T-helper 2 cell treated with Interferon-gamma antibody and Interleukin-4, amounts not matched to agents 5 μg/mL and 100 μg/mL, for 36 hours (primary cell): ENCODE data around the gene WFIKKN1.

ENCODE experiments used
- DNase-seq: peaks from one replicate; pipeline ENCODE4 v3.0.0; 2021; ENCODE audit warnings: low spot score
- H3K27ac Mint-ChIP-seq: one replicate; pipeline ENCODE4 v1.8.0; 2021; ENCODE audit warnings: mild to moderate bottlenecking, mixed read lengths
- H3K27me3 Mint-ChIP-seq: one replicate; pipeline ENCODE4 v1.8.0; 2021; ENCODE audit warnings: low read depth, mixed read lengths
- H3K36me3 Mint-ChIP-seq: one replicate; pipeline ENCODE4 v1.8.0; 2021; ENCODE audit warnings: low read depth, mixed read lengths
- H3K4me1 Mint-ChIP-seq: one replicate; pipeline ENCODE4 v1.8.0; 2021; ENCODE audit warnings: low read depth, mixed read lengths
- H3K4me3 Mint-ChIP-seq: one replicate; pipeline ENCODE4 v1.8.0; 2022; ENCODE audit warnings: mild to moderate bottlenecking, moderate library complexity, mixed read lengths
- H3K9me3 Mint-ChIP-seq: one replicate; pipeline ENCODE4 v1.8.0; 2021; ENCODE audit warnings: mixed read lengths

Gene WFIKKN1

GRCh38 chr16:603933-604332 lies 26.9 kb upstream of the WFIKKN1 start:
- Mint-ChIP-seq H3K4me3 (no peak overlapping the region), H3K27me3 (no peaks in the 10 kb centered on the region), H3K36me3 (peaks cover 6% of the 10 kb centered on the region), H3K4me1 (peaks cover 2% of the 10 kb centered on the region), H3K9me3 (no peaks in the 10 kb centered on the region), H3K27ac (no peak overlapping the region)
- no peak for DNase-seq

GRCh38 chr16:606656-607307 lies 24.0 kb upstream of the WFIKKN1 start:
- Mint-ChIP-seq H3K4me3 (no peak overlapping the region), H3K36me3 (peaks cover 4% of the 10 kb centered on the region), H3K27me3 (no peaks in the 10 kb centered on the region), H3K9me3 (no peaks in the 10 kb centered on the region), H3K4me1 (peaks cover 2% of the 10 kb centered on the region), H3K27ac (no peak overlapping the region)
- no peak for DNase-seq

- no peak overlapping the region for H3K4me3 Mint-ChIP-seq
- peaks cover 2% of the 10 kb centered on the region for H3K36me3 Mint-ChIP-seq
- no peak overlapping the region for H3K27ac Mint-ChIP-seq
- H3K4me1 Mint-ChIP-seq: peaks cover 2% of the 10 kb centered on the region
- no peaks in the 10 kb centered on the region for H3K9me3 Mint-ChIP-seq
- no peak for DNase-seq
- H3K27me3 Mint-ChIP-seq: no peaks in the 10 kb centered on the region
Measured at GRCh38 chr16:608019-608418, 22.8 kb upstream of the WFIKKN1 start.

- H3K9me3 Mint-ChIP-seq: no peaks in the 10 kb centered on the region
- H3K4me1 Mint-ChIP-seq: no peaks in the 10 kb centered on the region
- H3K36me3 Mint-ChIP-seq: peaks cover 1% of the 10 kb centered on the region
- no peak overlapping the region for H3K27ac Mint-ChIP-seq
- no peak overlapping the region for H3K4me3 Mint-ChIP-seq
- no peak for DNase-seq
- no peaks in the 10 kb centered on the region for H3K27me3 Mint-ChIP-seq
Measured at GRCh38 chr16:609316-609715, 21.5 kb upstream of the WFIKKN1 start.

- Mint-ChIP-seq H3K27me3 (no peaks in the 10 kb centered on the region), H3K27ac (no peak overlapping the region), H3K36me3 (no peaks in the 10 kb centered on the region), H3K9me3 (no peaks in the 10 kb centered on the region), H3K4me3 (no peak overlapping the region), H3K4me1 (no peaks in the 10 kb centered on the region)
- DNase-seq: no peak
Measured at GRCh38 chr16:609984-610383, 20.8 kb upstream of the WFIKKN1 start.

- H3K27me3 Mint-ChIP-seq: no peaks in the 10 kb centered on the region
- no peaks in the 10 kb centered on the region for H3K4me1 Mint-ChIP-seq
- no peak overlapping the region for H3K4me3 Mint-ChIP-seq
- no peak overlapping the region for H3K27ac Mint-ChIP-seq
- no peak for DNase-seq
- H3K9me3 Mint-ChIP-seq: no peaks in the 10 kb centered on the region
- no peaks in the 10 kb centered on the region for H3K36me3 Mint-ChIP-seq
Measured at GRCh38 chr16:610513-611381, 20.0 kb upstream of the WFIKKN1 start.

GRCh38 chr16:615122-615521 lies 15.7 kb upstream of the WFIKKN1 start:
- H3K27me3 Mint-ChIP-seq: no peaks in the 10 kb centered on the region
- no peak overlapping the region for H3K4me3 Mint-ChIP-seq
- no peaks in the 10 kb centered on the region for H3K4me1 Mint-ChIP-seq
- DNase-seq: no peak
- H3K36me3 Mint-ChIP-seq: no peaks in the 10 kb centered on the region
- no peaks in the 10 kb centered on the region for H3K9me3 Mint-ChIP-seq
- no peak overlapping the region for H3K27ac Mint-ChIP-seq

- Mint-ChIP-seq H3K27ac (no peak overlapping the region), H3K36me3 (no peaks in the 10 kb centered on the region), H3K4me3 (no peak overlapping the region), H3K27me3 (no peaks in the 10 kb centered on the region), H3K4me1 (no peaks in the 10 kb centered on the region), H3K9me3 (no peaks in the 10 kb centered on the region)
- DNase-seq: no peak
Measured at GRCh38 chr16:616733-617586, 13.8 kb upstream of the WFIKKN1 start.

- no peak overlapping the region for H3K4me3 Mint-ChIP-seq
- DNase-seq: no peak
- H3K27ac Mint-ChIP-seq: no peak overlapping the region
- no peaks in the 10 kb centered on the region for H3K36me3 Mint-ChIP-seq
- H3K27me3 Mint-ChIP-seq: no peaks in the 10 kb centered on the region
- H3K9me3 Mint-ChIP-seq: no peaks in the 10 kb centered on the region
- H3K4me1 Mint-ChIP-seq: no peaks in the 10 kb centered on the region
Measured at GRCh38 chr16:617855-618254, 12.9 kb upstream of the WFIKKN1 start.

GRCh38 chr16:619476-620100 lies 11.2 kb upstream of the WFIKKN1 start:
- Mint-ChIP-seq H3K27ac (no peak overlapping the region), H3K9me3 (no peaks in the 10 kb centered on the region), H3K4me1 (no peaks in the 10 kb centered on the region), H3K4me3 (no peak overlapping the region), H3K36me3 (no peaks in the 10 kb centered on the region), H3K27me3 (no peaks in the 10 kb centered on the region)
- no peak for DNase-seq

GRCh38 chr16:620700-621525 lies 9.9 kb upstream of the WFIKKN1 start:
- H3K27me3 Mint-ChIP-seq: no peaks in the 10 kb centered on the region
- H3K4me3 Mint-ChIP-seq: no peak overlapping the region
- no peaks in the 10 kb centered on the region for H3K9me3 Mint-ChIP-seq
- DNase-seq: no peak
- H3K36me3 Mint-ChIP-seq: no peaks in the 10 kb centered on the region
- no peak overlapping the region for H3K27ac Mint-ChIP-seq
- H3K4me1 Mint-ChIP-seq: no peaks in the 10 kb centered on the region

GRCh38 chr16:621526-622105 lies 9.2 kb upstream of the WFIKKN1 start:
- H3K9me3 Mint-ChIP-seq: no peaks in the 10 kb centered on the region
- H3K4me1 Mint-ChIP-seq: no peaks in the 10 kb centered on the region
- H3K27ac Mint-ChIP-seq: no peak overlapping the region
- H3K4me3 Mint-ChIP-seq: no peak overlapping the region
- H3K27me3 Mint-ChIP-seq: no peaks in the 10 kb centered on the region
- H3K36me3 Mint-ChIP-seq: no peaks in the 10 kb centered on the region
- no peak for DNase-seq

- H3K9me3 Mint-ChIP-seq: no peaks in the 10 kb centered on the region
Measured at GRCh38 chr16:622920-623280, 7.9 kb upstream of the WFIKKN1 start.

More at GRCh38 chr16:622920-623280, 7.9 kb upstream of the WFIKKN1 start:
- no peaks in the 10 kb centered on the region for H3K36me3 Mint-ChIP-seq
- no peak for DNase-seq
- no peak overlapping the region for H3K27ac Mint-ChIP-seq
- no peak overlapping the region for H3K4me3 Mint-ChIP-seq
- no peaks in the 10 kb centered on the region for H3K4me1 Mint-ChIP-seq
- H3K27me3 Mint-ChIP-seq: no peaks in the 10 kb centered on the region
